Femur (tissue), 1 donor: ENCODE measurements around the gene SERPINA3.
"Not testable (repeated sequence)": the region's sequence is repeated elsewhere in the genome, so short reads cannot be mapped to it uniquely, and the experiment has no call there.

Experiments
- DNase-seq: peaks from one replicate; pipeline ENCODE4 v3.0.0-alpha.2; 2017

The SERPINA3 gene

GRCh38 chr14:94612174-94612573, at the start of gene SERPINA3:
TSS of gene SERPINA3 (plus strand) at chr14:94612391. CDS start at chr14:94614442, 2,051 bp downstream.
- no peak for DNase-seq

- peak; percentile 7 for DNase-seq
These were observed 49.0 kb upstream of the SERPINA3 start for GRCh38 chr14:94562941-94563883.

GRCh38 chr14:94564381-94564780, 47.8 kb upstream of the SERPINA3 start:
- no peak for DNase-seq

- DNase-seq: peak; percentile 4
These were observed 44.0 kb upstream of the SERPINA3 start for GRCh38 chr14:94568186-94568585.

GRCh38 chr14:94569381-94570001, 42.7 kb upstream of the SERPINA3 start:
- peak; percentile 12 for DNase-seq

GRCh38 chr14:94570002-94570400, 42.2 kb upstream of the SERPINA3 start:
- DNase-seq: peak; percentile 15

- DNase-seq: peak; percentile 13
These were observed 41.8 kb upstream of the SERPINA3 start for GRCh38 chr14:94570440-94570839.

GRCh38 chr14:94571395-94571794, 40.8 kb upstream of the SERPINA3 start:
- DNase-seq: peak; percentile 52

- no peak for DNase-seq
These were observed 40.2 kb upstream of the SERPINA3 start for GRCh38 chr14:94571950-94572349.

- peak; percentile 11 for DNase-seq
These were observed 39.4 kb upstream of the SERPINA3 start for GRCh38 chr14:94572637-94573303.

GRCh38 chr14:94573475-94574277, 38.5 kb upstream of the SERPINA3 start:
- peak; percentile 6 for DNase-seq

- peak; percentile 5 for DNase-seq
These were observed 37.9 kb upstream of the SERPINA3 start for GRCh38 chr14:94574336-94574735.

GRCh38 chr14:94575730-94576585, 36.2 kb upstream of the SERPINA3 start:
- DNase-seq: peak; percentile 11

- not testable (repeated sequence) for DNase-seq
These were observed 34.7 kb upstream of the SERPINA3 start for GRCh38 chr14:94577472-94577871.

- DNase-seq: no peak
These were observed 33.5 kb upstream of the SERPINA3 start for GRCh38 chr14:94578712-94579111.

- DNase-seq: peak; percentile 62
These were observed 30.8 kb upstream of the SERPINA3 start, which contains the start of gene SERPINA5 for GRCh38 chr14:94581127-94581999. TSS of gene SERPINA5 (plus strand) at chr14:94581426. CDS start at chr14:94587363, 5,937 bp downstream.

GRCh38 chr14:94582199-94582750, 29.9 kb upstream of the SERPINA3 start:
- no peak for DNase-seq

GRCh38 chr14:94582851-94583250, 29.3 kb upstream of the SERPINA3 start:
- no peak for DNase-seq

GRCh38 chr14:94583557-94583956, 28.6 kb upstream of the SERPINA3 start:
- no peak for DNase-seq
